ENCODE results near the gene SLC30A2. TPM values are rescaled to one million over a fixed set of nuclear protein-coding genes. Genes with fewer than 3 reads are reported as not detected.

The SLC30A2 gene
- total and polyA plus RNA-seq, 2 of the 13 experiments (the other 11 are each of a cell fraction or from before 2014, with no cell fraction given): not detected

GRCh38 chr1:26028490-26028980 is 17.4 kb downstream of the SLC30A2 start:
- Histone ChIP-seq H3K4me1 (ENCODE audit: insufficient read depth, low read length) (peaks cover 62% of the 10 kb centered on the region), H3K36me3 (replicated peaks in 1 of 2; ENCODE audit: control insufficient read depth in 1 of 2, insufficient read depth in 2 of 2, low read length in 2 of 2) (no peaks in the 10 kb centered on the region), H2AFZ (ENCODE audit: low read length) (no peak overlapping the region), H3K4me2 (ENCODE audit: low read depth, low read length) (peak overlapping the region; percentile 73), H3K9me3 (ENCODE audit: low read length) (no peaks in the 10 kb centered on the region), H3K4me3 (replicated peaks in 1 of 3; ENCODE audit: insufficient read depth in 1 of 3, low read depth in 2 of 3, low read length in 3 of 3) (peak overlapping the region in 1 of 3 experiments; percentile 48; a peak in 2 of 6 replicates), H3K27me3 (ENCODE audit: control insufficient read depth in 1 of 2, insufficient read depth in 2 of 2, low read length in 2 of 2) (peaks cover 0 to 17% of the 10 kb centered on the region in 2 experiments; a peak in 4 of 5 replicates), H3K79me2 (ENCODE audit: insufficient read depth, low read length) (no peaks in the 10 kb centered on the region), H3K27ac (ENCODE audit: extremely low read length, insufficient read depth, low read length) (no peak overlapping the region), H3K9ac (ENCODE audit: insufficient read depth, low read depth, low read length) (0 out of 2 replicates have a peak overlapping the region, but pooled peaks have one; percentile 43), H4K20me1 (ENCODE audit: insufficient read depth, low read length) (no peaks in the 10 kb centered on the region)
- no TSS peak for BruUV-seq (replicated peaks)
- DNase-seq (ENCODE audit: low spot score) (peak; percentile 65), FAIRE-seq (no peak), ATAC-seq (peak; percentile 68)
- in situ Hi-C loops (cut with HindIII; ENCODE audit: extremely low pct_ligation_motif_present, low pct_unique_long_range_greater_than_20kb) (no loop called here), intact Hi-C loops (cut with micrococcal nuclease; ENCODE audit: unreplicated experiment) (no loop called here)
- ChIA-PET POLR2A (no interaction called here), CTCF (ENCODE audit: low intra/inter-chr PET ratio, low total read pairs) (no interaction called here)
- 17% methylated on average over 4 of the region's 8 CpGs for WGBS (ENCODE audit: low lambda C conversion rate)
- TF ChIP-seq NCOA2 (CRISPR knock-in tag; IDR thresholded peaks at IDR 0.05) (peak; percentile 33; the same call in 1 of the 2 replicates), ZNF556 (CRISPR knock-in tag; IDR thresholded peaks at IDR 0.05; ENCODE audit: borderline replicate concordance) (peak; percentile 33; the same call in 1 of the 2 replicates), HMG20B (CRISPR knock-in tag; conservative IDR thresholded peaks at IDR 0.05) (no peak), ZNF501 (CRISPR knock-in tag; IDR thresholded peaks at IDR 0.05) (no peak), ZNF282 (IDR thresholded peaks at IDR 0.05; ENCODE audit: partially characterized antibody) (no peak), ZFY (CRISPR knock-in tag; IDR thresholded peaks at IDR 0.05) (peak; percentile 31; the same call in 1 of the 2 replicates), MIXL1 (CRISPR knock-in tag; IDR thresholded peaks at IDR 0.05) (no peak), RXRA (CRISPR knock-in tag; IDR thresholded peaks at IDR 0.05) (peak; percentile 62), ZNF296 (CRISPR knock-in tag; conservative IDR thresholded peaks at IDR 0.05) (no peak), ZNF768 (CRISPR knock-in tag; IDR thresholded peaks at IDR 0.05) (peak; percentile 93), RAD51 (IDR thresholded peaks at IDR 0.05; ENCODE audit: borderline replicate concordance) (no peak), NONO (IDR thresholded peaks at IDR 0.05) (no peak), NONO (CRISPR knock-in tag; conservative IDR thresholded peaks at IDR 0.05) (0 out of 2 replicates have a peak, but pooled peaks have one; percentile 31), AGO1 (IDR thresholded peaks at IDR 0.05; ENCODE audit: low read depth, low read length, poor library complexity, severe bottlenecking) (peak; percentile 19), ZFP91 (CRISPR knock-in tag; IDR thresholded peaks at IDR 0.05; ENCODE audit: borderline replicate concordance) (no peak), ADNP (CRISPR knock-in tag; IDR thresholded peaks at IDR 0.05) (peak; percentile 55; the same call in 1 of the 2 replicates), ZNF530 (CRISPR knock-in tag; IDR thresholded peaks at IDR 0.05; ENCODE audit: low read depth) (no peak), ZNF839 (CRISPR knock-in tag; IDR thresholded peaks at IDR 0.05; ENCODE audit: borderline replicate concordance) (no peak), MAX (IDR thresholded peaks at IDR 0.05) (peak; percentile 46; the same call in 1 of the 2 replicates), ZBTB7B (CRISPR knock-in tag; IDR thresholded peaks at IDR 0.05) (peak; percentile 43; the same call in 1 of the 2 replicates), RBAK (CRISPR knock-in tag; IDR thresholded peaks at IDR 0.05) (peak; percentile 89), IKZF1 (IDR thresholded peaks at IDR 0.05) (no peak), ZNF10 (CRISPR knock-in tag; IDR thresholded peaks at IDR 0.05; ENCODE audit: borderline replicate concordance, low read depth) (no peak), MXI1 (IDR thresholded peaks at IDR 0.05; ENCODE audit: borderline replicate concordance, low read depth, low read length) (no peak), NR2F6 (IDR thresholded peaks at IDR 0.05) (no peak), NR2F6 (CRISPR knock-in tag; IDR thresholded peaks at IDR 0.05) (peak; percentile 64; the same call in 1 of the 2 replicates), ZBTB21 (CRISPR knock-in tag; IDR thresholded peaks at IDR 0.05) (no peak), ATF1 (CRISPR knock-in tag; IDR thresholded peaks at IDR 0.05) (no peak), MAFK (conservative IDR thresholded peaks at IDR 0.05 in 1 of 2, IDR thresholded peaks at IDR 0.05 in 1 of 2; ENCODE audit: low read length in 2 of 2) (no peak), ZNF709 (CRISPR knock-in tag; IDR thresholded peaks at IDR 0.05) (no peak)
